Activated T-cell treated with anti-CD3 and anti-CD28 coated beads, Interleukin-2, amount 50 U/mL, for 24 hours (primary cell): ENCODE data around the gene TOPAZ1.

ENCODE experiments used
- DNase-seq: peaks from one replicate; pipeline ENCODE4 v3.0.0-alpha.2; 2020
- H3K27ac Mint-ChIP-seq: 2 replicates; pipeline ENCODE4 v1.8.0; 2020; ENCODE audit warnings: mild to moderate bottlenecking, mixed read lengths
- H3K27me3 Mint-ChIP-seq: 2 replicates; pipeline ENCODE4 v1.8.0; 2020; ENCODE audit warnings: mixed read lengths
- H3K36me3 Mint-ChIP-seq: 2 replicates; pipeline ENCODE4 v1.8.0; 2020; ENCODE audit warnings: low read depth, mixed read lengths
- H3K4me1 Mint-ChIP-seq: 2 replicates; pipeline ENCODE4 v1.8.0; 2020; ENCODE audit warnings: low read depth, mixed read lengths
- H3K4me3 Mint-ChIP-seq: 2 replicates; pipeline ENCODE4 v1.8.0; 2020; ENCODE audit warnings: mild to moderate bottlenecking, moderate library complexity, mixed read lengths
- H3K9me3 Mint-ChIP-seq: 2 replicates; pipeline ENCODE4 v1.8.0; 2020; ENCODE audit warnings: mixed read lengths

TOPAZ1 gene

DNA sequence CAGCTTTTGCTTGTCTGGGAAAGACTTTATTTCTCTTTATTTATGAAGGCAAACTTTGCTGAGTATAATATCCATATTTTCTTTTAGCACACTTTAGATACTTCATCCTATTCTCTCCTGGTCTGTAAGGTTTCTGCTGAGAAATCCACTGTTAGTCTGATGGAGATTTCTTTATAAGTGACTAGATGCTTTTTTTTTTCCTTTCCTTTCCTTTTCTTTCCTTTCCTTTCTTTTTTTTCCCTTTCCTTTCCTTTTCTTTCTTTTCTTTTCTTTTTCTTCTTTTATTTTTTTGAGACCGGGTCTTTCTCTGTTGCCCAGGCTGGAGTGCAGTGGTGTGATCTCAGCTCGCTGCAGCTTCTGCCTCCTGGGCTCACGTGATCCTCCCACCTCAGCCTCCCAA is 38.4 kb downstream of the TOPAZ1 start:
- no peak overlapping the region for H3K27ac Mint-ChIP-seq
- no peaks in the 10 kb centered on the region for H3K36me3 Mint-ChIP-seq
- DNase-seq, result no peak
- H3K27me3 Mint-ChIP-seq, result peaks cover 36% of the 10 kb centered on the region
- no peaks in the 10 kb centered on the region for H3K4me1 Mint-ChIP-seq
- peaks cover 8% of the 10 kb centered on the region for H3K9me3 Mint-ChIP-seq
- no peak overlapping the region for H3K4me3 Mint-ChIP-seq

DNA sequence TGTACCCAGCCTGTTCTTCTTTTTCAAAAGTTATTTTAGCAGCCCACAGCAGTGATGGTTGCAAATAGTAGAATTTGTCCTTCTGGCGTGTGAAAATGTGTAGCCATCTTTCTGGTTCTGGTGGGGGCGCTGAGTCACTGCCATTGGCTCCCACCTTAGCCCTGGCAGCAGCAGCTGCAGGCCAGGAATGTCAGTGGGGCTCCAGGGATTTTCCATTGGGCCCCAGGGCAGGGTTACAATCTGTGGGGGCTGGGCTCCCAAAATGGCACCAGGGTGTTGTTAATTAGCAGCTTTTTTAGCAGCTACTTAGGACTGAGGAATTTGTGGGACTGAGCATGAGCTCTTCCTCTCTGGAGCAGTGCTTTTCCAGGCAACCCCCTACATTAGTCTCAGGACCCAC is 38.9 kb downstream of the TOPAZ1 start:
- Mint-ChIP-seq H3K4me1 (no peaks in the 10 kb centered on the region), H3K27me3 (peaks cover 34% of the 10 kb centered on the region), H3K27ac (no peak overlapping the region), H3K9me3 (peaks cover 6% of the 10 kb centered on the region), H3K4me3 (no peak overlapping the region), H3K36me3 (no peaks in the 10 kb centered on the region)
- DNase-seq, result no peak

DNA sequence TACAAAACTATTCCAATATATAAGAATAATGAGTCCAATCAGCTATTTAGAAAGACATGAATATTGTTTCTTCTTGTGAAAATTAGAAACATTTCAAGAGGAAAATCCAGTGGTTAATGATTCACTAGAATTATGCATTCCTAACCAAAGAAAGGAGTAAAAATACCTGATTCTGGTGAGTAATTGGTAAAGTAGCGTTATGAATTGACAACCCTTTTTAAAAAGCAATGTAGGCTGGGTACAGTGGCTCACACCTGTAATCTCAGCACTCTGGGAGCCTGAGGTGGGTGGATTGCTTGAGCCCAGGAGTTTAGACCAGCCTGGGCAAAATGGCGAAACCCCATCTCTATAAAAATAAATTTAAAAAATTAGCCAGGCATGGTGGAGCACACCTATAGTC is 43.3 kb downstream of the TOPAZ1 start:
- Mint-ChIP-seq H3K9me3 (no peaks in the 10 kb centered on the region), H3K27me3 (peaks cover 35% of the 10 kb centered on the region), H3K4me1 (no peaks in the 10 kb centered on the region), H3K36me3 (no peaks in the 10 kb centered on the region), H3K27ac (no peak overlapping the region), H3K4me3 (no peak overlapping the region)
- no peak for DNase-seq

DNA sequence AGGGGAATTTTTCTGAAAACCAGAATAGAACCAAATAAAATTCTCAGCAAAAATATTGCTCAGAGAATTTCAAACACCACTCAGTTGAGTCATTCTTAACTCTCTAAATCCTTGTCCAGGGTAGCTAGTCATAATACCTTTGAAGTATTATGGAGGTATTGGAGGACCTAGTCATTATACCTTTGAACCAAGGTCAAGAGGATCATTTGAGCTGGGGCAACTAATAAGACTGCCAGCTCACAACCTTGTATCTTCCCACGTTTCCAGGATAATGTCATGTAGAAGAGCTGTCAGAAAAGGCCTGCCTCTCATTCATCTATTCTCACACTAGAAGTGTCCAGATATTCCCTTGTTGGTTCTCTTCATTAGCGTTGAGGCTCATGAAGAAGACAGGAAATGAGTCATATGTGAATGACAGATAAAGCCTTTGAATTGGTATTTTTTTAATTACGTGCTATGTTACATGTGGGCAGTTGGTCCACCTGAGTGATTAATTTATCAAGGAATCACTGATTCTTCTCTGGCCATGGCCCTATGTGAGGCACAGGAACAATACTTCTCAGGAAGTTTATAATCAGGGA is 48.3 kb downstream of the TOPAZ1 start:
- DNase-seq, result no peak
- no peaks in the 10 kb centered on the region for H3K36me3 Mint-ChIP-seq
- H3K27ac Mint-ChIP-seq, result no peak overlapping the region
- H3K27me3 Mint-ChIP-seq, result peaks cover 28% of the 10 kb centered on the region
- H3K9me3 Mint-ChIP-seq, result no peaks in the 10 kb centered on the region
- no peak overlapping the region for H3K4me3 Mint-ChIP-seq
- no peaks in the 10 kb centered on the region for H3K4me1 Mint-ChIP-seq

GRCh38 chr3:44292276-44292675 is 50.6 kb downstream of the TOPAZ1 start:
- no peaks in the 10 kb centered on the region for H3K4me1 Mint-ChIP-seq
- no peaks in the 10 kb centered on the region for H3K9me3 Mint-ChIP-seq
- H3K36me3 Mint-ChIP-seq, result no peaks in the 10 kb centered on the region
- no peak for DNase-seq
- peaks cover 41% of the 10 kb centered on the region for H3K27me3 Mint-ChIP-seq
- no peak overlapping the region for H3K27ac Mint-ChIP-seq
- H3K4me3 Mint-ChIP-seq, result no peak overlapping the region

- Mint-ChIP-seq H3K36me3 (no peaks in the 10 kb centered on the region), H3K27ac (no peak overlapping the region), H3K4me3 (no peak overlapping the region), H3K4me1 (no peaks in the 10 kb centered on the region), H3K9me3 (no peaks in the 10 kb centered on the region), H3K27me3 (peaks cover 41% of the 10 kb centered on the region)
- no peak for DNase-seq
Observed at GRCh38 chr3:44292947-44293346, 51.3 kb downstream of the TOPAZ1 start.

DNA sequence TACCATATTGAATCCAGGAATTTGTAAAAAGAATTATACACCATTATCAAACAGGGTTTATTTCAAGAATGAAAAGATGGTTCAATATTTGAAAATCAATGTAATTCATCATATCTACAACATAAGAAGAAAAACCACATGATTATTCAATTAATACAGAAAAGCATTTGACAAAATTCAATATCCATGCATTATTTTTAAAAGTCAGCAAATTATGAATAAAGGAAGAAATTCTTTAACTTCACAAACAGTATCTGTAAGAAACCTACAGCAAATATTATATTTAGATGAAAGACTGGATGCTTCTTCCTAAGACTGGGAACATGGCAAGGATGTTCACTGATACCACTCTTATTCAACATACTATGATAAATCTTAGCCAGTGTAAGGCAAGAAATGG is 55.6 kb downstream of the TOPAZ1 start:
- no peak overlapping the region for H3K4me3 Mint-ChIP-seq
- peaks cover 24% of the 10 kb centered on the region for H3K27me3 Mint-ChIP-seq
- H3K4me1 Mint-ChIP-seq, result peaks cover 6% of the 10 kb centered on the region
- no peaks in the 10 kb centered on the region for H3K9me3 Mint-ChIP-seq
- DNase-seq, result no peak
- no peaks in the 10 kb centered on the region for H3K36me3 Mint-ChIP-seq
- no peak overlapping the region for H3K27ac Mint-ChIP-seq

DNA sequence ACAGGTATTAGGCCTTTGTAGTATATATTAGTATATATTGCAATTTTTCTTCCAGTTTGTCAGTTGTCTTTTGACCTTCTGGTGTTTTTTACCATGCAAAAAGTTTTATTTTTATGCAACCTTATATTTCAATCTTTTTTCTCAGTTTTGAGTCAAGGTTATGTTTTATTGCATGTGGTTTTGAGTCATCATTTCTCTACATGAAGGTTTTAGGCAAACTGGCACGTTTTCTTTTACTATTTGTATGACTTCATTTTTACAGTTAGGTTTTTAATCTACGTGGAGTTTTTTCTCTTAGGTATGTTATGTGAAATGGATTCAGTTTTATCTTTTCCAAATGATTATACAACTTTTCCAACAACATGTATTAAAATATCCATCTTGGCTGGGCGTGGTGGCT is 60.1 kb downstream of the TOPAZ1 start:
- Mint-ChIP-seq H3K36me3 (no peaks in the 10 kb centered on the region), H3K9me3 (no peaks in the 10 kb centered on the region), H3K4me1 (peaks cover 6% of the 10 kb centered on the region), H3K27me3 (peaks cover 12% of the 10 kb centered on the region), H3K4me3 (no peak overlapping the region), H3K27ac (no peak overlapping the region)
- DNase-seq, result no peak

DNA sequence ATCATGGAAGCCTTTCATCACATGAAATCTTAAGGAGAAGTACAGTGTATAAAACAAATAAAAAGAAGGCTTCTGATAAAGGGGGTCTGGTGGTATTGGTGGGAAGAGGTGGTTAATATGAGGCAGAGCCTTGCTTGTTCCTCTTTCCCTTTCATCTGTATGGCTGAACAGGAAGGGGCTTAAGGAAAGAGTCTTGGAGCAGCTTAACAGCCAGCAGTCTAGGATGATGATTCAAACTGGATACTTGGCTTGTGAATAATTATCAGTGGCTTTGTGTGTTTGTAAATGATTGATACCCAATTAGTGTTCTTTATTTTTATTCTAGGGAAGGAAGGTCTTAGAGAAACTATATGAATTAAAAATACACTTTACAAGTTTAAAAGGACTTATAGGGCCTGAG is 67.8 kb downstream of the TOPAZ1 start:
- no peaks in the 10 kb centered on the region for H3K4me1 Mint-ChIP-seq
- DNase-seq, result no peak
- no peaks in the 10 kb centered on the region for H3K9me3 Mint-ChIP-seq
- H3K36me3 Mint-ChIP-seq, result no peaks in the 10 kb centered on the region
- H3K27ac Mint-ChIP-seq, result no peak overlapping the region
- peaks cover 20% of the 10 kb centered on the region for H3K27me3 Mint-ChIP-seq
- no peak overlapping the region for H3K4me3 Mint-ChIP-seq

DNA sequence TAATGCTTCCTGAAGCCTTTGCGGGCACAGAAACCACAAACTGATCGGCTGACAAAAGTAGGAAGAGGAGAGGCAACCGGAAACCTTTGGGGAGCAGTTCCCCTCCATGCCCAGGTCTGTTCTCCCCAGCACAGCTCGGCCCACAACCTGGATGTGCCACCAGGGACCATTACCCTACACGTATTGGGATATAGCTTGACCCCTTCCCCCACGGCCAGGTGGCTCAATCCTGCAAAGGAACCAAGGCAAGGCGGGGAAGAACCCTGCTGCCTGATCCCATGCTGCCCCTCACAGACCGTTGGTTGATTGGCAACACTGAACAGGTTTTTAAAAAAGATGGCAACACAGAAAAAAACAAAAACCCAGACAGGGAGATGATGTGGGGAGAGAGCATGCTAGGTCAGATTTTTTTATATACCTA is 77.2 kb downstream of the TOPAZ1 start:
- no peaks in the 10 kb centered on the region for H3K9me3 Mint-ChIP-seq
- no peak overlapping the region for H3K27ac Mint-ChIP-seq
- H3K4me3 Mint-ChIP-seq, result no peak overlapping the region
- H3K4me1 Mint-ChIP-seq, result peaks cover 3% of the 10 kb centered on the region
- peaks cover 9% of the 10 kb centered on the region for H3K27me3 Mint-ChIP-seq
- DNase-seq, result no peak
- H3K36me3 Mint-ChIP-seq, result no peaks in the 10 kb centered on the region

- H3K27me3 Mint-ChIP-seq, result peaks cover 9% of the 10 kb centered on the region
- peaks cover 3% of the 10 kb centered on the region for H3K4me1 Mint-ChIP-seq
- no peaks in the 10 kb centered on the region for H3K9me3 Mint-ChIP-seq
- H3K4me3 Mint-ChIP-seq, result no peak overlapping the region
- DNase-seq, result no peak
- H3K27ac Mint-ChIP-seq, result no peak overlapping the region
- H3K36me3 Mint-ChIP-seq, result no peaks in the 10 kb centered on the region
Observed at GRCh38 chr3:44321335-44321734, 79.6 kb downstream of the TOPAZ1 start.

DNA sequence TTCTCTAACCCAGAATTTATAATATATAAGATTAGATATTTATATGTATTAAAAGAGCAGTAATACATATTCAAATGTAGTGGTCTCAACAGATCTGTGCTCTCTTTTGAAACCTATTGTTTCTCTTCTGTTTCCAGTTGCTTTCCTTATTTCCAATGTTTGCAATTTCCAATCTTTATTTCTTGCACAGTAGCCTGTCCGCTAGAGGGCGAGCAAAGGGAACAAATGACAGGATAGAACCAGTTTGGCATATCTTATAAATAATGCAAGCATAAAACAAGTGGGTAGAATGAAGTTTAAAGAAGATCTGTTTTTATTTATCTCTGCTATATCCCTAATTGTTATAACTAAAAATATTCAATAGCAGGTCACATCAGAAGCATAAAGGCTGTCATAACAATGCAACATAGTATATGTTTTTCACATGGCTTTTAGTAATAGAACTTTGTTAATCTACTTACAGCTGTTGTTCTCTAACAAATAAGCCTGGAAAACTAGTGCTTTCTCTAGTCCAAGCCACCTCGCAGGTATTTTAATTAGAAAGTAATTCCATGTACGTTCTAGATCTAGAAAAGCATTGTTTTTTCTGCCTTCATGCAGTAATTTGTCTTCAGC is 81.8 kb downstream of the TOPAZ1 start:
- Mint-ChIP-seq H3K4me3 (no peak overlapping the region), H3K36me3 (no peaks in the 10 kb centered on the region), H3K27me3 (peaks cover 10% of the 10 kb centered on the region), H3K27ac (no peak overlapping the region), H3K9me3 (no peaks in the 10 kb centered on the region), H3K4me1 (peaks cover 3% of the 10 kb centered on the region)
- peak; percentile 48 for DNase-seq

GRCh38 chr3:44324584-44324983 is 82.9 kb downstream of the TOPAZ1 start:
- no peak overlapping the region for H3K4me3 Mint-ChIP-seq
- no peak overlapping the region for H3K27ac Mint-ChIP-seq
- H3K9me3 Mint-ChIP-seq, result no peaks in the 10 kb centered on the region
- H3K36me3 Mint-ChIP-seq, result no peaks in the 10 kb centered on the region
- no peak for DNase-seq
- H3K27me3 Mint-ChIP-seq, result peaks cover 12% of the 10 kb centered on the region
- no peaks in the 10 kb centered on the region for H3K4me1 Mint-ChIP-seq

DNA sequence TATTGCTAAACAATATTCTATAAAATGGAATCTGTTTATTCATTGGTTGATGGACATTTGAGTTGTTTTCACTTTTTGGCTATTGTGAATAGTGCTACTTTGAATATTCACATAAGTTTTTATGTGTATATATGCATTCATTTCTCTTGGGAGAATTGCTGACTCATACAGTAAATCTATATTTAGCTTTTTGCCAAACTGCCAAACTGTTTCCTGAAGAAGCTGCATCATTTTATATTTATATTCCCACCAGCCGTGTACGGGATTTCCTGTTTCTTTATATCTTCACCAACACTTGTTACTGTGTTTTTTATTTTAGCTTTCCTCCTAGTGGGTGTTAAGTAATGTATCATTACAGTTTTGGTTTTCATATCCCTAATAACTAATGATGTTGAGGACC is 84.3 kb downstream of the TOPAZ1 start:
- no peak for DNase-seq
- Mint-ChIP-seq H3K36me3 (no peaks in the 10 kb centered on the region), H3K27me3 (peaks cover 19% of the 10 kb centered on the region), H3K4me3 (no peak overlapping the region), H3K9me3 (no peaks in the 10 kb centered on the region), H3K4me1 (no peaks in the 10 kb centered on the region), H3K27ac (no peak overlapping the region)

DNA sequence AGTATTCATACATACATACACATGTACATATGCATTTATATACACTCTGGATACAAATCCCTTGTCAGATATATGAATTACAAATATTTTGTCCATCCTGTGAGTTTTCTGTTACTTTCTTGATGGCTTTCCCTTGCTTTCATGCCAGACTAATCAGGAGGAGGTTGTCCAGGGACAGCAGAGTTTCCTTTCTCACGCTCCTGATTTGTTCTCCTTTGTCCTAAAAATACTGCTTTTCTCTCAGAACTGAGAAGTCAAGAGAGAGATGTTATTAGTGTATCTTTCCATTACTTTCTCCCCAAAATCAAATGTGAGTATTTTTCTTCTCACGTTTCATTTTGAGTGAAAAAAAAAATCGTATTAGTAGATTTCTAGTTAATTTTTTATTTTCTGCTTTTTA is 84.8 kb downstream of the TOPAZ1 start:
- no peaks in the 10 kb centered on the region for H3K9me3 Mint-ChIP-seq
- peaks cover 21% of the 10 kb centered on the region for H3K27me3 Mint-ChIP-seq
- H3K27ac Mint-ChIP-seq, result no peak overlapping the region
- H3K4me3 Mint-ChIP-seq, result no peak overlapping the region
- H3K36me3 Mint-ChIP-seq, result no peaks in the 10 kb centered on the region
- no peak for DNase-seq
- no peaks in the 10 kb centered on the region for H3K4me1 Mint-ChIP-seq

GRCh38 chr3:44329946-44330345 is 88.3 kb downstream of the TOPAZ1 start:
- peaks cover 32% of the 10 kb centered on the region for H3K27me3 Mint-ChIP-seq
- H3K4me3 Mint-ChIP-seq, result no peak overlapping the region
- no peaks in the 10 kb centered on the region for H3K36me3 Mint-ChIP-seq
- DNase-seq, result no peak
- no peaks in the 10 kb centered on the region for H3K9me3 Mint-ChIP-seq
- H3K27ac Mint-ChIP-seq, result no peak overlapping the region
- H3K4me1 Mint-ChIP-seq, result no peaks in the 10 kb centered on the region
